HFFc6 (cell line): ENCODE data around the gene KCNIP2. TPM values are rescaled to one million over a fixed set of nuclear protein-coding genes. Genes with fewer than 3 reads are reported as not detected.
A peak's percentile ranks its signal among the peaks of the same experiment; 100 is the strongest.

Source experiments
- DNase-seq: peaks from one replicate; pipeline ENCODE4 v3.0.0-alpha.2; 2018
- H3K27ac Mint-ChIP-seq: 2 replicates; pipeline ENCODE4 v1.8.0; 2020; ENCODE audit warnings: mild to moderate bottlenecking, mixed read lengths
- H3K27me3 Mint-ChIP-seq: 2 replicates; pipeline ENCODE4 v1.8.0; 2021; ENCODE audit warnings: mild to moderate bottlenecking, moderate library complexity, mixed read lengths; ENCODE audit not compliant: insufficient read depth
- H3K36me3 Mint-ChIP-seq: 2 replicates; pipeline ENCODE4 v1.8.0; 2021; ENCODE audit warnings: low read depth, mixed read lengths
- H3K4me1 Mint-ChIP-seq: 2 replicates; pipeline ENCODE4 v1.8.0; 2020; ENCODE audit warnings: low read depth, mixed read lengths
- H3K4me3 Mint-ChIP-seq: 2 replicates; pipeline ENCODE4 v1.8.0; 2020; ENCODE audit warnings: mild to moderate bottlenecking, moderate library complexity, mixed read lengths
- H3K9me3 Mint-ChIP-seq: 2 replicates; pipeline ENCODE4 v1.8.0; 2020; ENCODE audit warnings: mild to moderate bottlenecking, mixed read lengths
- total RNA-seq, 6 experiments: library from RNA; stranded (reverse); fragmentation: NEBNext Ultra II Directional; extraction: Animal tissue kit (Norgen Biotek cat#: 25700); gene quantifications; 2 replicates in 1 of 6; 3 replicates in 5 of 6; pipeline ENCODE4 v1.2.3, GENCODE V29; 2021
- TF ChIP-seq, protein P1 (sequence below): fragments of 200-600 bp; sonication (generic); IDR thresholded peaks from 2 replicates; pipeline ENCODE4 v1.5.0; 2021; ENCODE audit warnings: antibody characterized with exemption, mild to moderate bottlenecking

Gene KCNIP2
- total RNA-seq, 6 experiments from 2014 or later: 0.31 to 1.3 (median 0.50) TPM

DNA sequence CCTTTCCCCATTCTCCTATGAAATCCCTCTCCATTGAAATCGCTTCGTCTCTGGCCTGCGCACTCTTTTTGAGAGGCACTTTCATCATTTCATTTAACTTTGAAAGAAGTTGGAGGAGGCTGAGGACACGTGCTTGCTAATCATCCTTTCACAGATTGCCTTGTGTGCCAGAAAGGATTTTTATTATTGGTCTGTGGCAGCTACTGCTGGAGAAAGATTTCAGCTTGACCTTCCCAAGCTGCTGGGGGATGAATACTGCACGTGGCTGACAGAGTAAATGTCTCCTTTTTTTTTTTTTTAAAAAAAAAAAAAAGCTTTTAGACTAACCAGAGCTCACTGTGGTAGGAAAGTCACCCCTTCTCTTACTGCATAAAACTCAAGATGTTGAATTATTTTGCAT, 44.2 kb upstream of the KCNIP2 start:
- H3K9me3 Mint-ChIP-seq: no peaks in the 10 kb centered on the region
- no peak overlapping the region for H3K4me3 Mint-ChIP-seq
- TF ChIP-seq, protein P1, sequence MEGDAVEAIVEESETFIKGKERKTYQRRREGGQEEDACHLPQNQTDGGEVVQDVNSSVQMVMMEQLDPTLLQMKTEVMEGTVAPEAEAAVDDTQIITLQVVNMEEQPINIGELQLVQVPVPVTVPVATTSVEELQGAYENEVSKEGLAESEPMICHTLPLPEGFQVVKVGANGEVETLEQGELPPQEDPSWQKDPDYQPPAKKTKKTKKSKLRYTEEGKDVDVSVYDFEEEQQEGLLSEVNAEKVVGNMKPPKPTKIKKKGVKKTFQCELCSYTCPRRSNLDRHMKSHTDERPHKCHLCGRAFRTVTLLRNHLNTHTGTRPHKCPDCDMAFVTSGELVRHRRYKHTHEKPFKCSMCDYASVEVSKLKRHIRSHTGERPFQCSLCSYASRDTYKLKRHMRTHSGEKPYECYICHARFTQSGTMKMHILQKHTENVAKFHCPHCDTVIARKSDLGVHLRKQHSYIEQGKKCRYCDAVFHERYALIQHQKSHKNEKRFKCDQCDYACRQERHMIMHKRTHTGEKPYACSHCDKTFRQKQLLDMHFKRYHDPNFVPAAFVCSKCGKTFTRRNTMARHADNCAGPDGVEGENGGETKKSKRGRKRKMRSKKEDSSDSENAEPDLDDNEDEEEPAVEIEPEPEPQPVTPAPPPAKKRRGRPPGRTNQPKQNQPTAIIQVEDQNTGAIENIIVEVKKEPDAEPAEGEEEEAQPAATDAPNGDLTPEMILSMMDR: no peak
- peaks cover 11% of the 10 kb centered on the region for H3K4me1 Mint-ChIP-seq
- H3K27ac Mint-ChIP-seq: no peak overlapping the region
- H3K27me3 Mint-ChIP-seq: no peaks in the 10 kb centered on the region
- DNase-seq: no peak
- no peaks in the 10 kb centered on the region; the same call in 1 of the 2 replicates for H3K36me3 Mint-ChIP-seq

GRCh38 chr10:101886521-101887312, 43.1 kb upstream of the KCNIP2 start:
- H3K9me3 Mint-ChIP-seq: no peaks in the 10 kb centered on the region
- H3K4me3 Mint-ChIP-seq: no peak overlapping the region
- TF ChIP-seq, protein P1: no peak
- H3K27ac Mint-ChIP-seq: no peak overlapping the region
- H3K4me1 Mint-ChIP-seq: peaks cover 5% of the 10 kb centered on the region
- H3K27me3 Mint-ChIP-seq: no peaks in the 10 kb centered on the region
- no peak for DNase-seq
- no peaks in the 10 kb centered on the region; the same call in 1 of the 2 replicates for H3K36me3 Mint-ChIP-seq

DNA sequence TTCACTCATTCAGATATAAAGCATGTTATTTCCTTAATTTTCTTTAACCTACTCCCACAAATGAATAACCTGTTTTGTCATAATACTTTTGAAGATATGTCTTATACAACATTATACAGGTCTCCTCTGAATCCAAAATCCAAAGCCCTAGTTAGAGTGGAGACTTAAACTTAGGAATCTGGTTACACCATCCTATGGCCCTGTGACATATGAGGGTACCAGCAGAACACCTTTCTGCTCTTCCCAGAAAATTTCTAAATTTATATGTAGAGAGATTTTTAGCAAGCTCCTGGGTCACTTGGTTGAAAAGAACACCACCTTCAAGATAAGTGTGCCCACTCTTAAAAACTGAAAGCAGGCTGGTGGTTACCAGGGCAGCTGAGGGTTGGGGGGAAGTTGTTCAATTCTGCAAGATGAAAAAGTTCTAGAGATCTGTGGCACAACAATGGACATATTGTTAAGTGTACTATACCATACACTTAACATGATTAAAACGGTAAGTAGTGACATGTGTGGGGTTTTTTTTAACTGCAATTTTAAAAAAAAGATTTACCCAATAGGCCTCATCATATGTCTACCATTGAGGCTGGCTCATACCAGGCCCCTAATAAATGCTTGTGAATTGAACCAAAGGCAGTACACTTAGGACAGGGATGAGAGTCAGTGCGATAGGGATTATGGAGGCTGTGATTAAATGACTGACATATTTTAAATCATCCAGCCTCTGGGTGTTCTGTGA, 37.6 kb upstream of the KCNIP2 start:
- TF ChIP-seq, protein P1: no peak
- H3K27ac Mint-ChIP-seq: peak overlapping the region; percentile 87
- H3K27me3 Mint-ChIP-seq: peaks cover 2% of the 10 kb centered on the region

GRCh38 chr10:101880232-101880573, 36.6 kb upstream of the KCNIP2 start:
- TF ChIP-seq, protein P1: no peak
- Mint-ChIP-seq H3K4me3 (peak overlapping the region; percentile 65; the same call in 1 of the 2 replicates), H3K27ac (peak overlapping the region; percentile 87), H3K9me3 (no peaks in the 10 kb centered on the region), H3K36me3 (no peaks in the 10 kb centered on the region), H3K27me3 (peaks cover 2% of the 10 kb centered on the region), H3K4me1 (peaks cover 29% of the 10 kb centered on the region)
- DNase-seq: no peak

More for the DNA sequence above, 37.6 kb upstream of the KCNIP2 start:
- no peaks in the 10 kb centered on the region; the same call in 1 of the 2 replicates for H3K36me3 Mint-ChIP-seq
- DNase-seq: no peak
- H3K4me1 Mint-ChIP-seq: peaks cover 29% of the 10 kb centered on the region
- H3K4me3 Mint-ChIP-seq: no peak overlapping the region
- H3K9me3 Mint-ChIP-seq: no peaks in the 10 kb centered on the region

- peaks cover 29% of the 10 kb centered on the region for H3K4me1 Mint-ChIP-seq
- peak; percentile 80 for DNase-seq
- no peaks in the 10 kb centered on the region for H3K9me3 Mint-ChIP-seq
- H3K4me3 Mint-ChIP-seq: peak overlapping the region; percentile 65
- H3K27ac Mint-ChIP-seq: peak overlapping the region; percentile 87
- peaks cover 2% of the 10 kb centered on the region for H3K36me3 Mint-ChIP-seq
- TF ChIP-seq, protein P1: no peak
- peaks cover 2% of the 10 kb centered on the region for H3K27me3 Mint-ChIP-seq
These were observed 36.0 kb upstream of the KCNIP2 start for GRCh38 chr10:101879456-101880231.
